Measurements from ENCODE around the gene IL13RA2.

Gene IL13RA2, protein sequence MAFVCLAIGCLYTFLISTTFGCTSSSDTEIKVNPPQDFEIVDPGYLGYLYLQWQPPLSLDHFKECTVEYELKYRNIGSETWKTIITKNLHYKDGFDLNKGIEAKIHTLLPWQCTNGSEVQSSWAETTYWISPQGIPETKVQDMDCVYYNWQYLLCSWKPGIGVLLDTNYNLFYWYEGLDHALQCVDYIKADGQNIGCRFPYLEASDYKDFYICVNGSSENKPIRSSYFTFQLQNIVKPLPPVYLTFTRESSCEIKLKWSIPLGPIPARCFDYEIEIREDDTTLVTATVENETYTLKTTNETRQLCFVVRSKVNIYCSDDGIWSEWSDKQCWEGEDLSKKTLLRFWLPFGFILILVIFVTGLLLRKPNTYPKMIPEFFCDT

DNA sequence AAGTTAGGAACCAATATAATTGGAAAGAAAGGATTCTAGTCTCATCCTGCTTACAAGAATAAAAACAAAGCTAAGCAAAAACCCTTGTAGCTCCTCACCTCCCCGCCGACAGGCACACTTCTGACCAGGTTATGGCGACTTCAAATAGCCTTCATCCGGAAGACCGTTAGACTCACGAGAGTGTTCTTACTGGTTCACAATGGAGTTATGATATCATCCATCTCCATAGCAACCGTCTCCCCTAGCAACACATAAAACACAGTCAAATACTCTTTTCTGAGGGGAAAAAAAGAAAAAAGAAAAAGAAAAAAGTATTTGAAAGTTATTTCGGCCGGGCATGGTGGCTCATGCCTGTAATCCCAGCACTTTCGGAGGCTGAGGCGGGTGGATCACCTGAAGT, at the start of gene IL13RA2:
Gene IL13RA2 (minus strand): TSS at position 162 of the 400 bp plus-strand sequence. CDS start 347 bp downstream, outside the sequence.
- DNase-seq = no peak

DNA sequence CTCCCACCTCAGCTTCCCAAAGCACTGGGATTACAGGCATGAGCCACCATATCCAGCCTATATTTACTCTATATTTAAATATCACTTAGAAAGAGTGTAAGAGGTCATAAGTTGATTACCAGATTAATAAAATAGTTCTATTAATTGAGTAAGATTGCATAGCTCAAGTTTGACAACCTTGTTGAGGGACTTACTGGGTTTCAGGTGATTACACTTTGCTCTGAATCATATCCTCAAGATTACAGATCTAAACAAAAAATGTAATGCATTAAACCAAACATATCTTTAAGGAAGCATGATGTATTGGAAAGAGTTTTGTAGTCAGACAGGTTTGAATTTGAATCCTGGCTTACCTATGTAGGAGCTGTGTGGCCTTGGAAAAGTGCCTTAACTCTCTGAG, 47.9 kb upstream of the IL13RA2 start:
- DNase-seq = no peak

DNA sequence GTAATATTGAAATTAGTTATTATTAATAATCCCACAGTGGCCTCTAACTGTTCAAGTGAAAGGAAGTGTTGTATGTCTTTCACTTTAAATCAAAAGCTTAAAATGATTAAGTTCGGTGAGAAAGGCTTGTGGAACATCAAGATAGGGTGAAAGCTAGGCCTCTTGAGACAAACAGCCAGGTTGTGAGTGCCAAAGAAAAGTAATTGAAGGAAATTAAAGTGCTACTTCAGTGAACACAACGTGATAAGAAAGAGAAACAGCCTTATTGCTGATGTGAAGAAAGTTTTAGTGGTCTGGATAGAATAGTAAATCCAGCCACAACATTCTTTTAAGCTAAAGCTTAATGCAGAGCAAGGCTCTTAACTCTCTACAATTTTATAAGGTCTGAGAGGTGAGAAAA, 42.6 kb upstream of the IL13RA2 start:
- DNase-seq = no peak

DNA sequence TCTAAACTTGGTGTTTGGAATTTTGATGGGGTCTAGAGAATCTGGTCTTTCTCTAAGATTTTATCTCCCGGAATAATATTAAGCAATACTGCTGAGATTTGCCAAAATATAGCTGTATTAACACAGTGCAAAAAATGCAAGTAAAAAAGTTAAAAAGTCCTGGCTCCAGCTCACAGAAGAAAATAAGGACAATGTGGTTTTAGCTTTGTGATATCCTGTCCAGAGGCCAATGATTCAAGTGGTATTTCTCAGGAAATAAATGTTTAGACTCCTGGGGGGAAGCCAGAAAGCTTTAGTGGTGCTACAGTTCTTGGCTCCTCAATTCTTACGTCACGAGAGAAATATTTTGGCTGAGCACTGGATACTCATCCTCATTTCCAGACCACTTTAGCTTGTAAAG, 40.9 kb upstream of the IL13RA2 start:
- no peak for DNase-seq

DNA sequence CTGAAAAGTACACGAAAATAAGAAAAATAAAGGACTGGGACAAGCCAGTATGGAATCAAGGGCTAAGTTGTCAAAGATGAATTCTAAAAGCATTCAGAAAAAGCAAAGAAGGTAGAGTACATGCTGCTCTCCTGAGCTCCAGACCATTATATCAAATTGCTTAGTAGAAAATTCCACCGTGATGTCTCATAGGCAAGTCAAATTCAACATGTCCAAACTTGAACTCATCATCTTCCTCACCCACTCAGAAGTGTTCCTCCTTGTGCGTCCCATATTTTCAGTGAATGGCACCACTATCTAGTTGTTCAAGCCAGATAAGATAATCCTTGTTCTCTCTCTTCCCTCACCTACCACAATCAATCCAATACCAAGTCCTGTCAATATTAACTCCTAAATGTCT, 37.5 kb upstream of the IL13RA2 start:
- DNase-seq = no peak

DNA sequence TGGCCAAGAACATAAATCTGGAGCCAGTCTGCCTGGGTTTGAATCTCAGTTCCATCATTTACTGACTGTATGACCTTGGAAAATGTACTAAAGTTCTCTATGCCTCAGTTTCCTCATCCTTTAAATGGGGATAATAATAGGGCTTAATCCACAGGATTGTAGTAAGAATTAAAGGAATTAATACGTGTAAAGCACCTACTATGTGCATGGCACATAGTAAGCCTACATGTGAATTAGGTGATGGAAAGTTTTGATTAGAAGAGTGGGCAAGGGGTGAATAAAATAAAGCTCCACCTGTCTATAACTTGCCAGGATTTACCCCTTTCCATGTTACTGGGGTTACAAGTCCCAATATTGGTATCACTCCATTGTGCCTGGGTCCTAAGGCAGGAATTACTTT, 35.8 kb upstream of the IL13RA2 start:
- no peak for DNase-seq

DNA sequence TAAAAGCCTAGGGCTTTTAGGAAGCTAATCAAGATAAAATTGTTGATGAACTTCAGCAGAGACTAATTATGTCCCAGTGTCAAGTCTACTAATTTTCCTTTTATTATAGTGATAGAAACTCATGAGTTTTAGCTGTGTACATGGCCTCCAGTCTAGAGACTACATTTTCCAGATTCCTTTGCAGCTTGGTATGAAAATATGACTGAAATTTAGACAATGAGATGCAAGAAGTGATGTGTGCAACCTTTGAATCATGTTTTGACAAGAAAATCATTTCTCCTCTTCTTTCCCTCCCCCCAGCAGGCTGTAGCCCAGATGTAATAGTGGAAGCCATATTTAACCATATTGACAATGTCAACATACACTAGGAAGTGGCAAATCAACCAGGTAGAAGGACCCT, 30.3 kb upstream of the IL13RA2 start:
- no peak for DNase-seq

DNA sequence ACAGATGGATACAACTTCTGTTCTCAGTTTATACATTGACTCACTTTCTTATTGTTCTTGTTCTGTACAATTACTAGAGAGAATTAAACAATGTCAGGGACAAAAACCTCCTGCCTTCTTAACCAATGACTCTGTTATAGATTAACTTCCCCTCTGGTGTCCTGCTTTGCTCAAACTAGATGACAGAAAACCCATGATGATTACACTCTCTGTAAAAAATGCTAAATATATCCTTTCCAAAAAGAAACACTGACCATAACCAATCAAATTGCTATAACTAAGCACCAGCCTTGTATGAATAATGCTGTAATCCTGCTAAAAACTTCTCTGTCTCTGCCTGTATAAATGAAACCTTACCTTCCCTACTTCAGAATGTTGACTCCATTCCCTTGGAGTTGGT, 29.8 kb upstream of the IL13RA2 start:
- DNase-seq = no peak

DNA sequence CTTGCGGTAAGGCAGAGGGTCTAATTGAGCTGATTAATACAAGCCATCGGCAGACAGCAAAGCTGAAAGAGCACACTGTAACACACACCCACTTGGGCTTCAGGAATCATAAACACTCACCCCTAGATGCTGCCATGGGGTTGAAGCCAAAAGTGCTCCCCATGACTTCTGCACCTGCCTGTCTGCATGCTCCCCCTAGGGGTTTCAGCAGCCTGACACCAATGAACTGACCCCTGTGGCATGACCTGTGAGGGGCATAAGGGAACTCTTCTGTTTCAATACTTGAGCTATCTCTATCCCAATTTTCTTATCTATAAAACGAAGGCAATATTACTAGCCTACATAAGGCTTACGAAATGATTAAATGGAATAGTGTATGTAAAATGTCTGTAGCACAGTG, 23.0 kb upstream of the IL13RA2 start:
- no peak for DNase-seq

DNA sequence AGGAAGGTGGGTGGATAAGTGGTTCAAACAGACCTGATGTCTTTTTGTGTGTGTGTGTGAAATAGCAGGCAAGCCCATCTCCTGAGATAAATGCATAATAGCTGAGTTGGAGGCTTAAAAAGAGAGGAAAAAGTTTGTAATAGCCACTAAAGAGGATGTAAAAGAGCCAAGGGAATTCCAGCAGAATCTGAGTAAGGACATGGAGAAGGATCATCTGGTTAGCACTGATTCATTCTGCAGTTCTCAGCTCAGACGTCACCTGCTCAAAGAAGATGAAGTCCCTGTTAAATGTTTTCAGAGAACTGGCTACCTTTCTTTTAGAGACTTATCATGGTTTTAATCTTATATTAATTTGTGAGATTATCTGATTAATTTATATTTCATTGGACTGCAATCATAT, 21.0 kb upstream of the IL13RA2 start:
- DNase-seq = no peak

DNA sequence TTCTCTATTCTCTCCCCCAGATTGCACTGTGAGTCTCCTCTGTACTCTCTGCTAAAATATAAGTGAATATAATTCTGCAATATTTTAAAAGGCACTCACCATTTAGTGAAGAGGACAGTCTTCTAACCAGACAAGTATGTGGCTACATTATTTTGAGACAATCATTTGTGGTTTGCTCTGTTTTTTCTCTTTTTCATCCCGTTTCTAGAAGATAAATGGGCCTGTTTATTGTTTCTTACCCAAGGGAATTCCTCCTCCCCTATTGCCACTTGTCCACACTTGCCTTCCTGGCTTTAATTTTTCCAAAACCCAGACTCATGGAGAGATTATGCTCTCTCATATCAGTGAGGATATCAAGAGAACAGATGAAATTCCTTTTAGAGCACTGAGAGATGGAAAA, 18.6 kb upstream of the IL13RA2 start:
- DNase-seq = no peak

DNA sequence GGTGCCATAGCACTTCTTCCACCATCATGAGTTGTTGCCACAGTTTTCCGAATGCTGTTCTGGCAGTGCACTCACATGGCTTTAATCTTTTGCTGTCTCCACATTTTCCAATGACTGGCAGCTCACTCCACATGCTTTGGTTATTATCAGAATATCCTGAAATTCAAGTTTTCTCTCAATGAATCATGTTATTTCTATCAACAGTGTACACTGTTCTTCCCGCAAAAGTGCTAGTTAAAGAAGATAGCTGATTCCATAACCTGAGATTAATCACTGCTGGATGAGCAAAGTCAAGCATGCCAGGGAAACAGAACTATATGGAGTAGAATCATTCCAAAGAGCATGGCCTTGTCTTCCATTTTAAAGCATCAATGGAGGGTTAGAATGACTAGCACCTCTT, 14.6 kb upstream of the IL13RA2 start:
- DNase-seq = no peak

DNA sequence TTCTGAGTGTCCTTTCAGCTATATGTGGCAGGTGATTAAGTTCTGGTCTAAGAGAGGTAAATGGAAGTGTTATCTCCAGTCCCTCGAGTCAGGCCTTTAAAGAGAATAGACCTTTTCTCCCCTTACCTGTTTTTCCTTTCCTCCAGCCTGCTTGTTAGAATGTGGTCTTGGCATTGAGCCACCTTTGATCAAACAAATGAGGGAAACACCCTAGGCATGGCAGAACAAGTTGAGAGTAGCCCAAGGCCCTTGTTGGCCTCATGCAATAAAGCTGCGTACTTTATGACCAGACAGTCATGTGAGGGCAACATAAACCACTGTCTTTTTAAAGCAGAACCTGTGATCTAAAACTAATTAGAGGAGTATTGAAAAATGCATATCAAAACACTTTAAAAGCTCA, 13.2 kb upstream of the IL13RA2 start:
- no peak for DNase-seq

DNA sequence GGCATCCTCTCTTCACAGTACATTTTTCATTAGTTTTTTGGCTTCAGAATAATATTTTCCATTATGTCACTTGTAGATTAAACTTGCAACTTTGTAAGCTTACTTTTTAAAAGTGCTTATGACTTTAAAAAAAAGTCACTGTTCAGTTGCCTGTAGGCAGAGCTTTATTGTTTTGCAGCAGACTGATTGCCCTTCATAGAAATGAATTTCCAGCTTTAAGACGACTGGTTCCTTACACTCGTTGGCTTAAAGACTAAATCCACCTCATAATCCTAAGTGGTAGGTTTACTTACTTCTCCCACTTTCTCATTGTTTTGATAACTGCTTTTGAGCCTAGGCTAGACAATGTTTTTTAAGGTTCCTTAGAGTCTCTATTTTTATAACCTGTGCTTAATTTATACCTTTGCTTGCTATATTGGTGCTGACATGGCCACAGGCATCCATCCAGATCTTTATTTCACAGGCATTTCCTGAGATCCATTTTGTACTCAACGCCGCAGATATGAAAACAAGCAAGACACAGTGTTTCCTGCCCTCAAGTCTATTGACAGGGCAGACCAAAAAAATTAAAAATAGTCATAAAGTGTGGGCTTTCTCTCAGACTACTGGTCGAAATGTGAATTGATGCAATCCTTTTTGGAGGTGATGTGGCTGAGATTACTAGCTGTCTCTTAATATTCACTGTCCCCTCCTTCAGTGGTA, 12.6 kb upstream of the IL13RA2 start:
- no peak for DNase-seq

DNA sequence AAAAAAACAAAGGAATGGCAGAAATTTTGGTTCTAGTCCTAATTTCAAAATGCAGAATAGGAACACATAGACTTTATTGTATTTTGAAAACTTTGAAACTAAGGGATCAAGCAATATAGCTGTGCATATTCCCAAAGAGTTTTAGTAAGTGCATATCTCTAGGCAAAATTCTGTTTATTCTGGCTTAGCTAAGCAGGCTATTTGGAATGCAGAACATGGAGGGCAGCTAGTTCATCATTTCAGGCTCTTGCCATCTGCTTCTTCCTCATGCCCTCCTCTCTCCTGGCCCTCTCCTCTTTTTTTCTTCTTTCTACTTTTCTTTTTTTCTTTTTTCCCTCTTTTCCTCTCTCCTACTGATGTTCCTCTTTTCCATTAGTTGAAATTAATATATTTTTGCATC, 12.0 kb upstream of the IL13RA2 start:
- DNase-seq = no peak

DNA sequence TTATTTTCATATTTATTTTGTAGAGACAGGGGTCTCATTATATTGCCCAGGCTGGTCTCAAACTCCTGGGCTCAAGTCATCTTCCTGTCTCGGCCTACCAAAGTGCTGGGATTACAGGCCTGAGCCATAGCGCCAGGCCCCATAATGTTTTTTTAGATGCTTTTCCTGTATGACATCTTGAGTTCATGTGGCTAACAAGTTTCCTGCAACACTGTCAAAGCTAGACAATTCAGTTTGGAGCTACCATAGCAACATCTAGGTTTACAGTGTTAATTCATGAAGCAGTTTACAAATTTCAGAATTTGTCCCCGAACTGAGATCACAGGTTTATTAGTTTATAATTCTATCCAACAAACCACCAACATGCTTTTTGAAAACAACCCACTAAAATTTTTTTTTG, 6.4 kb upstream of the IL13RA2 start:
- no peak for DNase-seq

DNA sequence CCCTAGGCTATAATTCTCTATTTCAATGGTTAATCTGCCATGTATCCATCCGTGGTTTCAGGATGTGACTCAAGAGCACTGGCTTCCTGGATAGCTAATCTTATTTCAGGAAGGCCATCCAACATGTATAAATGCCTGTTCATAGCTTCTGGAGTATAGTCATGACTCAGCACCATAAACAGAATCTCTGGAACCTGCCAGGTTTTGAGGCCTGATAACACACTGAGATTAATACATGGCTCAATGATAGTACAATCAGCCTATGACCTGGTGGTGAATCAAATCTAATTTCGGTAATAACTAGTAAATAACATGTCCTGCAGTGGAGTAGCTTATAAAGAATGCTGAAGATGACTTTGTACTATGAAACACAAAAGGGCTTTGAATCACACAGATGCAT, 5.7 kb upstream of the IL13RA2 start:
- DNase-seq = no peak

DNA sequence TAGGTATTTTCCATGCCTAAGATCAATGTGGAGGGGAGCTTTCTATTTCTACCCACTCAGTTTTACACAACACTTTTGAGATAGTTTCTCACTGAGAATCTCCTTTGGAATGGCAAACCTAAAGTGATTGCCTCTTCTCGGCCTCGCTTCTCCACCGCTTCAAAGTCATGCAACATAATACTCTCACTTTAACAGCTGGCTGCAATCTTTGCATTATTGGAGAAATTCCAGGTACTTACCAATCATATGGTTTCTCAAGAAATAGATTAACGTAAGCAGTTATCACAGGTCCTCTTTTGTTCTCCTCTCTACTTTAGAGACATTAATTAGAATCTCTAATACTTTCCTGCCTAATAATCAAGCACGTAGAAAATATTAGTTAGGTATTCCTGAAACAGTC, 3.7 kb upstream of the IL13RA2 start:
- DNase-seq = no peak

DNA sequence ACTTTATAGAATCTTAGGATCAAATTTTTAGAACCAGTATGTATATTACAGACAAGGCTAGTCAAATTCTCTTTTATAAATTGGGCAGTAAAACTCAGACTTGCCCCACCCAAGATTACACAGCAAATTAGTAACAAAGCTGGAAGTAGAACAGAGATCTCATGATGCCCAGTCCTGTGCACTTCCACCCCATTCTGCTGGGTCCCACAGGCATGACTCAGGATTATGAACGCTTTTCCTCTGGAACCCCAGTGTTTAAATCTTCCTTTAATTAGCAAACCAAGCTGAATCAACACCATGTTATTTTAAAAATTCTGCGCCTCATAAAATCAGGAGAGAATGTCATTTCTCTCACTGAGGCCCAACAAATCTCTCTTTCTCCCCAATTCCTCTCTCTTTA, 1.5 kb upstream of the IL13RA2 start:
- no peak for DNase-seq

DNA sequence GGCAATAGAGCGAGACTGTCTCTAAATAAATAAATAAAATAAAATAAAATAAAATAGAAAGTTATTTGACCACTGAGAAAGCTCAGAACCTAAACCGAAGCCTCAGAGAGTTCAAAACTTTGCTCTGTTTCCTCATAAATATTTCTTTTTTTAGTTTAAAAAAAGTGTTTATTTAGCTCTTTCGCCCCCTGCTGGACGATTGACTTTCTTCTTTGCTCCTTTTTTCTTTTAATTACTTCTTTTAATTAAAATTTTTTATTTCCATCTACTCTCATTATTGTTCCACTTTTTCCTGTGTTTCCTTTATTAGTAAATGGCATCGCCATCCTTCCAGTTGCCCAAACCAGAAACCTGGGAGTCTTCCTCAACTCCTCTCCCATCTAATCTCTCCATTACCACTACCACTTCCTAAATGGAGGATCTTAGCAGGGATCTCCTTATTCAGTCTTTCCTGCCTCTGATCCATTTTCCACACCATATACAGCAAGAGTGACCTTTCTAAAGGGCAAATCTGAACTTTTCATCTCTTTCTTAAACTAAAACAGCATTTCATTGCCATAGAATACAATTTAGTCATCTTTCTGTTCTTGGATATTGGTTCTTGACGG, 728 bp upstream of the IL13RA2 start:
- no peak for DNase-seq

DNA sequence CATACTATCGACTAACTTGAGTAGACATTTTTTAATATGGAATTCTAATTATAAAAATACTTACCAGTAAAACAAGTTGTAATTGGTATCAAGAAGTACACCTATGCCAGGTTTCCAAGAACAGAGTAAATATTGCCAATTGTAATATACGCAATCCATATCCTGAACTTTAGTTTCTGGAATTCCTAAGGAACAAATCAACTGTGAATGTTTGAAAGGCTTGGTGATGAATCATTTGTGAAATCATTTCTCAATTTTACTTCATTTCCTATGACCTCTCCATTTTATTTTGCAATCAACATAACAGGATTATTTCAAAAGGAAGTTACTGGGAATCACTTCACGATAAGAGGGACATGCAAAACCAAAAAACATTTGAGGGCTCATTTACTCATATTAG, 3.7 kb downstream of the IL13RA2 start:
- no peak for DNase-seq

DNA sequence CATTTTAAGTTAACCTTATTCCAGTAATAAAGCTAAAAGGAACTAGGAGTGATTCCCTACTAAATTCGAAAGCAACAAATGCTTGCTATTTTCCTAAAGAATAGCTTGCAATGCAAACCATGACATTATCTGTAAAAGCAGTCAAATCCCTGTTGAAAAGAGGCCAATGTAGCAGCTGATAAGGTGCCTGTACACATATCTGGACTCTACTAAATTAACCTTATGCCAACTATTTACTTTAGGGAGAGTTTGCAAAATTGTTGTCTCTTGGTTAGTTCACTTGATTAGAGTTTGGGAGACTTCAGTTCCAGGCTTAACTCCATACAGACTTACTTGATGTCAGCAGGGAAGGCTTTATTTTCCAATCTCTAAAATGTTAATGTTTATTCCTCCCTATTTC, 6.0 kb downstream of the IL13RA2 start:
- no peak for DNase-seq

DNA sequence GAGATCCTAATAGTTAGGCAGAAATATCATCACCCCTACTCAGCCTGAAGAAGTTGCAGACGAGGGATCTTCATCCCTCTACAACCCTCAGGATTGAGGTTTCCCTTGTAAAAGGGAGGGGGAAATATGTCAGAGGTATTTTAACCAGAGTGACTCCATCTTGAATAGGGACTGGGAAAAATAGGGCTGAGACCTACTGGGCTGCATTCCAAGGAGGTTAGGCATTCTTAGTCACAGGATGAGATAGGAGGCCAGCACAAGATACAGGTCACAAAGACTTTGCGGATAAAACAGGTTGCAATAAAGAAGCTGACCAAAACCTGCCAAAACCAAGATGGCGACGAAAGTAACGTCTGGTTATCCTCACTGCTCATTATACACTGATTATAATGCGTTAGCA, 17.5 kb downstream of the IL13RA2 start:
- DNase-seq = no peak

DNA sequence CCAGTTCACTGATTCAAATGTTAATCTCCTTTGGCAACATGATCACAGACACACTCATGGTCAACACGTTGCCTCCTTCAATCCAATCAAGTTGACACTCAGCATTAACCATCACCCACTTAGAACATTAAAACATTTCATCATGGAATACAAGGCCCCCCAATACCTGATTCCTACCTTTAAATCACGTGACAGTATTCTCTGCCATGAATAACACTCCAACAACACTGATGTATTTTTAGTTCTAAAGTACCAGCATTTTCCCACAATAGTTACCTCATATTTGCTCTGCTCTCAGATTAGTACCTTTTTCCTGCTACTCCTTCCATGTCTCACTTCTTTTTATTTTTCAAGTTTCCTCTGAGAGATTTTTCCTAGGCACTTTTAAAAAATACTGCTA, 19.6 kb downstream of the IL13RA2 start:
- no peak for DNase-seq
